ENCODE results near the gene PCDH1. TPM values are rescaled to one million over a fixed set of nuclear protein-coding genes. Genes with fewer than 3 reads are reported as not detected.

PCDH1 gene
- total RNA-seq, 1 donor from 2014 or later = 42.4 TPM

GRCh38 chr5:141869040-141869439 lies 9.2 kb downstream of the PCDH1 start:
- TF ChIP-seq, protein P1, sequence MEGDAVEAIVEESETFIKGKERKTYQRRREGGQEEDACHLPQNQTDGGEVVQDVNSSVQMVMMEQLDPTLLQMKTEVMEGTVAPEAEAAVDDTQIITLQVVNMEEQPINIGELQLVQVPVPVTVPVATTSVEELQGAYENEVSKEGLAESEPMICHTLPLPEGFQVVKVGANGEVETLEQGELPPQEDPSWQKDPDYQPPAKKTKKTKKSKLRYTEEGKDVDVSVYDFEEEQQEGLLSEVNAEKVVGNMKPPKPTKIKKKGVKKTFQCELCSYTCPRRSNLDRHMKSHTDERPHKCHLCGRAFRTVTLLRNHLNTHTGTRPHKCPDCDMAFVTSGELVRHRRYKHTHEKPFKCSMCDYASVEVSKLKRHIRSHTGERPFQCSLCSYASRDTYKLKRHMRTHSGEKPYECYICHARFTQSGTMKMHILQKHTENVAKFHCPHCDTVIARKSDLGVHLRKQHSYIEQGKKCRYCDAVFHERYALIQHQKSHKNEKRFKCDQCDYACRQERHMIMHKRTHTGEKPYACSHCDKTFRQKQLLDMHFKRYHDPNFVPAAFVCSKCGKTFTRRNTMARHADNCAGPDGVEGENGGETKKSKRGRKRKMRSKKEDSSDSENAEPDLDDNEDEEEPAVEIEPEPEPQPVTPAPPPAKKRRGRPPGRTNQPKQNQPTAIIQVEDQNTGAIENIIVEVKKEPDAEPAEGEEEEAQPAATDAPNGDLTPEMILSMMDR (IDR thresholded peaks at IDR 0.05; ENCODE audit: insufficient read depth, low read length, poor library complexity, severe bottlenecking) = no peak
- no peaks in the 10 kb centered on the region for H3K36me3 ChIP-seq (ENCODE audit: control insufficient read depth, insufficient read depth, low read length)
- no peak for DNase-seq (ENCODE audit: low read depth)
- H3K27me3 ChIP-seq (ENCODE audit: control insufficient read depth, insufficient read depth, low read length) = peaks cover 13% of the 10 kb centered on the region
- H3K4me3 ChIP-seq (ENCODE audit: low read depth, low read length) = no peak overlapping the region

DNA sequence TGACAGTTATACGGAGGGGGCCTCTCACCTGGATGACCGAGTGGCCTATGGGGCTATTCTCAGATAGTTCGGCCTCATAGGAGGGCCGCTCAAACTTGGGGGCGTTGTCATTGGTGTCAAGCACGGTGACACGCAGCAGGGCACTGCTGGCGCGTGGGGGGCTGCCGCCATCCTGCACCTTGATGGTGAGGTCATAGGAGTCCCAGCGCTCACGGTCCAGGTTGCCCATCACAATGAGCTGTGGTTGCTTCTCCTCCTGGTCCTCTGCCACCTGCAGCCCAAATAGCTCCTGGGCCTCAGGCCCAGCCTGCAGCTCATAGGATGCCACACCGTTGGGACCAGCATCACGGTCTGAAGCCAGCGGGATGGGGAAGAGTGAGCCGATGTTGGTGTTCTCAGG lies 9.7 kb downstream of the PCDH1 start:
- DNase-seq (ENCODE audit: low read depth) = no peak
- peaks cover 11% of the 10 kb centered on the region for H3K27me3 ChIP-seq (ENCODE audit: control insufficient read depth, insufficient read depth, low read length)
- H3K4me3 ChIP-seq (ENCODE audit: low read depth, low read length) = no peak overlapping the region
- TF ChIP-seq, protein P1 (IDR thresholded peaks at IDR 0.05; ENCODE audit: insufficient read depth, low read length, poor library complexity, severe bottlenecking) = no peak
- H3K36me3 ChIP-seq (ENCODE audit: control insufficient read depth, insufficient read depth, low read length) = no peaks in the 10 kb centered on the region

DNA sequence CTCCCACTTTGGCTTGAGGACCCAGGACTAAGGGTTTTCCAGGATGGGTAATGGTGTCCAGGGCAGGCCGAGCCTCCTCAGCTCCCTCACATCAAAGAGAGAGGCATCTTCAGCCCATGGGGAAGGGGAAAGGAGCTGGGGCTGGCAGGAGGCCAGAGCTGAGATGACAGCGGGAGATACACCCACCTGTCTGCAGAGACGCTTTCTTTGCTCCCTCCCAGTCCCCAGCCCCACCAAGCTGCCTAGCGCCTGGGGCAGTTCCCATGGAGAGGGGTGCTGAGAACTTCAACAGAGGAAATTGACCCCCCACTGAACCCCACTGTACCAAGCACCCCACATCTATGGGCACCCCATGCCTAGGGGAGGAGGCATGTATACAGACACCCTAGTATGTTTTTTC lies 10.6 kb downstream of the PCDH1 start:
- H3K36me3 ChIP-seq (ENCODE audit: control insufficient read depth, insufficient read depth, low read length) = no peaks in the 10 kb centered on the region
- H3K4me3 ChIP-seq (ENCODE audit: low read depth, low read length) = no peak overlapping the region
- peaks cover 11% of the 10 kb centered on the region for H3K27me3 ChIP-seq (ENCODE audit: control insufficient read depth, insufficient read depth, low read length)
- TF ChIP-seq, protein P1 (IDR thresholded peaks at IDR 0.05; ENCODE audit: insufficient read depth, low read length, poor library complexity, severe bottlenecking) = no peak
- DNase-seq (ENCODE audit: low read depth) = no peak

GRCh38 chr5:141867139-141867538 lies 11.1 kb downstream of the PCDH1 start:
- H3K36me3 ChIP-seq (ENCODE audit: control insufficient read depth, insufficient read depth, low read length) = no peaks in the 10 kb centered on the region
- H3K4me3 ChIP-seq (ENCODE audit: low read depth, low read length) = no peak overlapping the region
- TF ChIP-seq, protein P1 (IDR thresholded peaks at IDR 0.05; ENCODE audit: insufficient read depth, low read length, poor library complexity, severe bottlenecking) = no peak
- H3K27me3 ChIP-seq (ENCODE audit: control insufficient read depth, insufficient read depth, low read length) = peaks cover 11% of the 10 kb centered on the region
- DNase-seq (ENCODE audit: low read depth) = no peak

DNA sequence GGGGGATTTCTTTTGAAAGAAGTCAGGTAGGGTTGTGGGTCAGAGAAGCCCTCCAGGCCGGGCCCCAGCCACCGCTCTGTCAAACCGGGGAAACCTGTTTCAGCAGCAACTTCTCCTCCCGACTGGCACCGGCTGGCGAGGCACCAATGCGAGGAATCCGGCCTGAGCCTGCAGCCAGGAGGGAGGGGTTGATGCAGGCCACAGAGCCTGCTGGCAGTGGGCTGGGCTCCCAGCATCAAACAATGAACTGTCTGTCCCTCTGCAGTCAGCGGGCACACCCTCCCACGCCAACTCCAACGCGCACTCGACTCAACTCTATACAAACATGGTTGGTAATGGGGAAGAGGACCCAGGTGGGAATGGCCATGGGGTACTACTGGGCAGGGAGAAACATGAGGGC lies 12.1 kb downstream of the PCDH1 start:
- no peak overlapping the region for H3K4me3 ChIP-seq (ENCODE audit: low read depth, low read length)
- TF ChIP-seq, protein P1 (IDR thresholded peaks at IDR 0.05; ENCODE audit: insufficient read depth, low read length, poor library complexity, severe bottlenecking) = no peak
- no peak for DNase-seq (ENCODE audit: low read depth)
- peaks cover 11% of the 10 kb centered on the region for H3K27me3 ChIP-seq (ENCODE audit: control insufficient read depth, insufficient read depth, low read length)
- no peaks in the 10 kb centered on the region for H3K36me3 ChIP-seq (ENCODE audit: control insufficient read depth, insufficient read depth, low read length)

DNA sequence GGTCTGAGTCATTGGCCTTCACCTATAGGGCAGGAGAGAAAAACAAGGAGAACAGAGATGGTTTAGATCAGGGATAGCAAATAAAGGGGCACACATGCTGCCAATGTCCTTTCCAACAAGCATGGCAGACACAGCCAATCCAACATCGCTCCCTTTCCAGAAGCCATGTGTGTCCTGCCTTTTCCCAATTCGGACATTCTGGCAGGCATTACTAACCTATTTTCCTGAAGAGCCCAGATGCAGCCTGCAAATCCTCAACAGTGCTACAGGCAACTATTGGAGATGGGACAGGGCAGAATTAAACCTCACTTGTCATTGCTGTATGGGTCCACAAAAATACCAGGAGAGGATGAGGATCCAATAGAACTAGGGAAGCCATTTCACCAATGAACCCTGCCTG lies 12.8 kb downstream of the PCDH1 start:
- Histone ChIP-seq H3K4me3 (ENCODE audit: low read depth, low read length) (no peak overlapping the region), H3K36me3 (ENCODE audit: control insufficient read depth, insufficient read depth, low read length) (no peaks in the 10 kb centered on the region), H3K27me3 (ENCODE audit: control insufficient read depth, insufficient read depth, low read length) (peaks cover 11% of the 10 kb centered on the region)
- TF ChIP-seq, protein P1 (IDR thresholded peaks at IDR 0.05; ENCODE audit: insufficient read depth, low read length, poor library complexity, severe bottlenecking) = no peak
- no peak for DNase-seq (ENCODE audit: low read depth)

All from kidney epithelial cell (primary cell).